ENCODE measurements around the gene STYXL2.

GRCh38 chr1:167119696-167120095 is 25.8 kb downstream of the STYXL2 start:
- TF ChIP-seq CTCF (IDR thresholded peaks at IDR 0.05; ENCODE audit: low read length) (no peak), EZH2phosphoT487 (IDR thresholded peaks at IDR 0.05; ENCODE audit: low read length) (no peak)

Data from MM.1S (cell line).